SH-SY5Y (cell line): ENCODE measurements around the gene GPC1.

Source experiments
- GATA2 ChIP-seq: IDR thresholded peaks from 2 replicates; pipeline ENCODE4 v1.6.1; 2011; ENCODE audit warnings: mild to moderate bottlenecking, low read depth, low read length
- GATA3 ChIP-seq: IDR thresholded peaks from 2 replicates; pipeline ENCODE4 v1.6.1; 2011; ENCODE audit warnings: low read depth, mild to moderate bottlenecking, low read length, moderate library complexity

DNA sequence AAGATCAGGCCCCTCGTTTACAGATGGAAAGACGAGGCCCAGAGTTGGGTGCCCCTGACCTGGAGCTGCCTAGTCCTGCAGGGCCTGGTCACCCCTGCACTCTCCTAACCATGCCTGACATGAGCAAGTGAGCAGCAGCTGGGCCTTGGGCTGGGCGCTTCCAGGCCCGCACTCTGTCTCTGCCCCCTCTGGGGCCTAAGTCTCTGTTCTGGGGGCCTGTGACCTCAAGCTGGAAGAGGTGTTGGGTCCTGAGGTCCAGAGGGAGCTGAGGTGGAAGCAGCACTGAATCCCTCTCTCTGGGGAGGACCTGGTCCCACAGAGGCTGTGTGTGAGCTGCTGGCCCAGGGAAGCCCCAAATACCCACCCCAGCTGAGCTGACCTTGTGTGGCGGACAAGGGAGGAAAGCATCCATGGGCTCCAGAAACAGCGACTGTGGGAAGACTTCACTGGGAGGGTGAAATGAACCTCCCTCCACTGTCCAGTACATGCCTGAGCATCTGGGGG is 46.1 kb upstream of the GPC1 start:
- no peak for TF ChIP-seq GATA2
- no peak for TF ChIP-seq GATA3
